Measurements from ENCODE around the gene ZC3H14.

Gene ZC3H14

GRCh38 chr14:88605594-88605993, 42.8 kb downstream of the ZC3H14 start:
- peaks cover 61% of the 10 kb centered on the region for H3K36me3 Mint-ChIP-seq (ENCODE audit: low read depth)
- H3K27me3 Mint-ChIP-seq (ENCODE audit: low read depth): no peaks in the 10 kb centered on the region
- H3K27ac Mint-ChIP-seq: no peak overlapping the region
- no peaks in the 10 kb centered on the region for H3K9me3 Mint-ChIP-seq
- peaks cover 12% of the 10 kb centered on the region for H3K4me1 Mint-ChIP-seq (ENCODE audit: low read depth)
- DNase-seq (ENCODE audit: low spot score): no peak
- H3K4me3 Mint-ChIP-seq: no peak overlapping the region

GRCh38 chr14:88607829-88608228, 45.0 kb downstream of the ZC3H14 start:
- H3K27me3 Mint-ChIP-seq (ENCODE audit: low read depth): no peaks in the 10 kb centered on the region
- DNase-seq (ENCODE audit: low spot score): no peak
- no peak overlapping the region for H3K4me3 Mint-ChIP-seq
- H3K9me3 Mint-ChIP-seq: no peaks in the 10 kb centered on the region
- H3K36me3 Mint-ChIP-seq (ENCODE audit: low read depth): peaks cover 58% of the 10 kb centered on the region
- no peak overlapping the region for H3K27ac Mint-ChIP-seq
- H3K4me1 Mint-ChIP-seq (ENCODE audit: low read depth): peaks cover 13% of the 10 kb centered on the region

GRCh38 chr14:88611878-88612277, 49.0 kb downstream of the ZC3H14 start:
- no peak overlapping the region for H3K27ac Mint-ChIP-seq
- no peaks in the 10 kb centered on the region for H3K27me3 Mint-ChIP-seq (ENCODE audit: low read depth)
- peaks cover 11% of the 10 kb centered on the region for H3K4me1 Mint-ChIP-seq (ENCODE audit: low read depth)
- DNase-seq (ENCODE audit: low spot score): no peak
- H3K9me3 Mint-ChIP-seq: no peaks in the 10 kb centered on the region
- H3K36me3 Mint-ChIP-seq (ENCODE audit: low read depth): peaks cover 55% of the 10 kb centered on the region
- no peak overlapping the region for H3K4me3 Mint-ChIP-seq

- no peak overlapping the region for H3K4me3 Mint-ChIP-seq
- peaks cover 11% of the 10 kb centered on the region for H3K4me1 Mint-ChIP-seq (ENCODE audit: low read depth)
- peaks cover 46% of the 10 kb centered on the region for H3K36me3 Mint-ChIP-seq (ENCODE audit: low read depth)
- no peaks in the 10 kb centered on the region for H3K27me3 Mint-ChIP-seq (ENCODE audit: low read depth)
- no peaks in the 10 kb centered on the region for H3K9me3 Mint-ChIP-seq
- no peak for DNase-seq (ENCODE audit: low spot score)
- no peak overlapping the region for H3K27ac Mint-ChIP-seq
Observed at GRCh38 chr14:88612981-88613380, 50.1 kb downstream of the ZC3H14 start.

- Mint-ChIP-seq H3K9me3 (no peaks in the 10 kb centered on the region), H3K27me3 (ENCODE audit: low read depth) (no peaks in the 10 kb centered on the region), H3K4me3 (no peak overlapping the region), H3K36me3 (ENCODE audit: low read depth) (peaks cover 41% of the 10 kb centered on the region), H3K4me1 (ENCODE audit: low read depth) (peaks cover 9% of the 10 kb centered on the region), H3K27ac (no peak overlapping the region)
- DNase-seq (ENCODE audit: low spot score): no peak
Observed at GRCh38 chr14:88613552-88614010, 50.7 kb downstream of the ZC3H14 start.

- Mint-ChIP-seq H3K27ac (no peak overlapping the region), H3K36me3 (ENCODE audit: low read depth) (peaks cover 36% of the 10 kb centered on the region), H3K4me3 (no peak overlapping the region), H3K4me1 (ENCODE audit: low read depth) (peaks cover 9% of the 10 kb centered on the region), H3K27me3 (ENCODE audit: low read depth) (no peaks in the 10 kb centered on the region), H3K9me3 (no peaks in the 10 kb centered on the region)
- DNase-seq (ENCODE audit: low spot score): no peak
Observed at GRCh38 chr14:88614218-88614907, 51.5 kb downstream of the ZC3H14 start.

GRCh38 chr14:88616697-88617096, 53.9 kb downstream of the ZC3H14 start:
- Mint-ChIP-seq H3K4me1 (ENCODE audit: low read depth) (peaks cover 7% of the 10 kb centered on the region), H3K27me3 (ENCODE audit: low read depth) (no peaks in the 10 kb centered on the region), H3K27ac (no peak overlapping the region), H3K4me3 (no peak overlapping the region), H3K9me3 (no peaks in the 10 kb centered on the region), H3K36me3 (ENCODE audit: low read depth) (peaks cover 16% of the 10 kb centered on the region)
- no peak for DNase-seq (ENCODE audit: low spot score)

- no peaks in the 10 kb centered on the region for H3K9me3 Mint-ChIP-seq
Observed at GRCh38 chr14:88617479-88617878, 54.6 kb downstream of the ZC3H14 start.

GRCh38 chr14:88618476-88618875, 55.6 kb downstream of the ZC3H14 start:
- no peaks in the 10 kb centered on the region for H3K9me3 Mint-ChIP-seq
- no peak overlapping the region for H3K27ac Mint-ChIP-seq
- H3K27me3 Mint-ChIP-seq (ENCODE audit: low read depth): no peaks in the 10 kb centered on the region
- no peak overlapping the region for H3K4me3 Mint-ChIP-seq
- H3K36me3 Mint-ChIP-seq (ENCODE audit: low read depth): peaks cover 11% of the 10 kb centered on the region
- no peak for DNase-seq (ENCODE audit: low spot score)
- peaks cover 3% of the 10 kb centered on the region for H3K4me1 Mint-ChIP-seq (ENCODE audit: low read depth)

More at GRCh38 chr14:88617479-88617878, 54.6 kb downstream of the ZC3H14 start:
- Mint-ChIP-seq H3K4me3 (no peak overlapping the region), H3K36me3 (ENCODE audit: low read depth) (peaks cover 13% of the 10 kb centered on the region), H3K27me3 (ENCODE audit: low read depth) (no peaks in the 10 kb centered on the region), H3K4me1 (ENCODE audit: low read depth) (peaks cover 5% of the 10 kb centered on the region), H3K27ac (no peak overlapping the region)
- DNase-seq (ENCODE audit: low spot score): no peak

GRCh38 chr14:88621100-88621499, 58.3 kb downstream of the ZC3H14 start:
- Mint-ChIP-seq H3K27me3 (ENCODE audit: low read depth) (no peaks in the 10 kb centered on the region), H3K9me3 (no peaks in the 10 kb centered on the region), H3K36me3 (ENCODE audit: low read depth) (peaks cover 4% of the 10 kb centered on the region), H3K27ac (no peak overlapping the region), H3K4me1 (ENCODE audit: low read depth) (no peaks in the 10 kb centered on the region), H3K4me3 (no peak overlapping the region)
- no peak for DNase-seq (ENCODE audit: low spot score)

GRCh38 chr14:88625671-88626070, 62.8 kb downstream of the ZC3H14 start:
- H3K36me3 Mint-ChIP-seq (ENCODE audit: low read depth): no peaks in the 10 kb centered on the region
- no peaks in the 10 kb centered on the region for H3K27me3 Mint-ChIP-seq (ENCODE audit: low read depth)
- H3K9me3 Mint-ChIP-seq: no peaks in the 10 kb centered on the region
- H3K4me1 Mint-ChIP-seq (ENCODE audit: low read depth): no peaks in the 10 kb centered on the region
- H3K27ac Mint-ChIP-seq: no peak overlapping the region
- DNase-seq (ENCODE audit: low spot score): no peak
- H3K4me3 Mint-ChIP-seq: no peak overlapping the region

GRCh38 chr14:88628033-88628432, 65.2 kb downstream of the ZC3H14 start:
- no peak overlapping the region for H3K27ac Mint-ChIP-seq
- no peaks in the 10 kb centered on the region for H3K9me3 Mint-ChIP-seq

GRCh38 chr14:88628462-88628861, 65.6 kb downstream of the ZC3H14 start:
- H3K27ac Mint-ChIP-seq: no peak overlapping the region
- no peaks in the 10 kb centered on the region for H3K36me3 Mint-ChIP-seq (ENCODE audit: low read depth)
- no peak for DNase-seq (ENCODE audit: low spot score)
- no peaks in the 10 kb centered on the region for H3K4me1 Mint-ChIP-seq (ENCODE audit: low read depth)
- no peaks in the 10 kb centered on the region for H3K27me3 Mint-ChIP-seq (ENCODE audit: low read depth)
- H3K9me3 Mint-ChIP-seq: no peaks in the 10 kb centered on the region
- H3K4me3 Mint-ChIP-seq: no peak overlapping the region

More at GRCh38 chr14:88628033-88628432, 65.2 kb downstream of the ZC3H14 start:
- Mint-ChIP-seq H3K36me3 (ENCODE audit: low read depth) (no peaks in the 10 kb centered on the region), H3K4me3 (no peak overlapping the region), H3K4me1 (ENCODE audit: low read depth) (no peaks in the 10 kb centered on the region), H3K27me3 (ENCODE audit: low read depth) (no peaks in the 10 kb centered on the region)
- DNase-seq (ENCODE audit: low spot score): no peak

- H3K27ac Mint-ChIP-seq: no peak overlapping the region
- H3K4me3 Mint-ChIP-seq: no peak overlapping the region
- H3K4me1 Mint-ChIP-seq (ENCODE audit: low read depth): no peaks in the 10 kb centered on the region
- H3K27me3 Mint-ChIP-seq (ENCODE audit: low read depth): no peaks in the 10 kb centered on the region
- H3K36me3 Mint-ChIP-seq (ENCODE audit: low read depth): no peaks in the 10 kb centered on the region
- no peak for DNase-seq (ENCODE audit: low spot score)
- no peaks in the 10 kb centered on the region for H3K9me3 Mint-ChIP-seq
Observed at GRCh38 chr14:88630565-88630964, 67.7 kb downstream of the ZC3H14 start.

GRCh38 chr14:88631091-88631490, 68.3 kb downstream of the ZC3H14 start:
- no peaks in the 10 kb centered on the region for H3K36me3 Mint-ChIP-seq (ENCODE audit: low read depth)

More at GRCh38 chr14:88631091-88631490, 68.3 kb downstream of the ZC3H14 start:
- no peak overlapping the region for H3K4me3 Mint-ChIP-seq
- H3K4me1 Mint-ChIP-seq (ENCODE audit: low read depth): no peaks in the 10 kb centered on the region
- no peaks in the 10 kb centered on the region for H3K27me3 Mint-ChIP-seq (ENCODE audit: low read depth)
- H3K27ac Mint-ChIP-seq: no peak overlapping the region
- H3K9me3 Mint-ChIP-seq: no peaks in the 10 kb centered on the region
- DNase-seq (ENCODE audit: low spot score): no peak
